OCI-LY1 (cell line): ENCODE measurements around the gene GNA14.

ENCODE experiments used
- H2AFZ ChIP-seq: fragments of 200-600 bp; sonication (generic), shearing (Covaris generic); 2 replicates; pipeline ENCODE4 v1.6.0; 2014; ENCODE audit warnings: antibody characterized with exemption, mild to moderate bottlenecking, low read length
- H3F3A ChIP-seq: fragments of 200-600 bp; sonication (generic), shearing (Covaris generic); 2 replicates; pipeline ENCODE4 v1.6.0; 2014; ENCODE audit warnings: mild to moderate bottlenecking, antibody characterized with exemption, low read length, moderate library complexity; ENCODE audit not compliant: insufficient read depth
- H3K27ac ChIP-seq: fragments of 200-600 bp; sonication (generic); 2 replicates; pipeline ENCODE4 v1.5.1; 2014; ENCODE audit warnings: low read length, mixed run types, mild to moderate bottlenecking, low read depth; ENCODE audit not compliant: poor library complexity, severe bottlenecking
- H3K27me3 ChIP-seq: fragments of 200-600 bp; sonication (generic); 2 replicates; pipeline ENCODE4 v1.6.0; 2014; ENCODE audit warnings: antibody characterized with exemption, mild to moderate bottlenecking, low read length, moderate library complexity; ENCODE audit not compliant: insufficient read depth
- H3K36me3 ChIP-seq: fragments of 200-600 bp; sonication (generic); 2 replicates; pipeline ENCODE4 v1.6.1; 2014; ENCODE audit warnings: mild to moderate bottlenecking, antibody characterized with exemption, low read length, moderate library complexity, mixed read lengths; ENCODE audit not compliant: insufficient read depth
- H3K4me1 ChIP-seq: fragments of 200-600 bp; sonication (generic); 2 replicates; pipeline ENCODE4 v1.5.1; 2014; ENCODE audit warnings: mild to moderate bottlenecking, low read length, moderate library complexity; ENCODE audit not compliant: insufficient read depth, severe bottlenecking
- H3K4me2 ChIP-seq: fragments of 200-600 bp; sonication (generic), shearing (Covaris generic); 2 replicates; pipeline ENCODE4 v1.6.1; 2014; ENCODE audit warnings: low read length
- H3K4me3 ChIP-seq: fragments of 200-600 bp; sonication (generic); 2 replicates; pipeline ENCODE4 v1.5.1; 2014; ENCODE audit warnings: low read length, low read depth, mild to moderate bottlenecking, mixed read lengths; ENCODE audit not compliant: poor library complexity, severe bottlenecking
- H3K79me2 ChIP-seq: fragments of 200-600 bp; shearing (Covaris generic); 2 replicates; pipeline ENCODE4 v1.6.1; 2016; ENCODE audit warnings: mixed run types, low read length, mixed read lengths; ENCODE audit not compliant: insufficient read depth
- H3K9ac ChIP-seq: fragments of 200-600 bp; sonication (generic), shearing (Covaris generic); 2 replicates; pipeline ENCODE4 v1.6.1; 2014; ENCODE audit warnings: mild to moderate bottlenecking, low read length, mixed read lengths
- H3K9me2 ChIP-seq: fragments of 200-600 bp; sonication (generic), shearing (Covaris generic); 2 replicates; pipeline ENCODE4 v1.6.1; 2014; ENCODE audit warnings: low read depth, mild to moderate bottlenecking, low read length, mixed read lengths
- H3K9me3 ChIP-seq: fragments of 200-600 bp; shearing (Covaris generic); 2 replicates; pipeline ENCODE4 v1.6.1; 2014; ENCODE audit warnings: low read length, mixed read lengths
- H4K20me1 ChIP-seq: fragments of 200-600 bp; sonication (generic), shearing (Covaris generic); 2 replicates; pipeline ENCODE4 v1.6.0; 2016; ENCODE audit warnings: mild to moderate bottlenecking, low read length; ENCODE audit not compliant: insufficient read depth
- EZH2 ChIP-seq: fragments of 200-600 bp; sonication (generic), shearing (Covaris generic); IDR thresholded peaks from 2 replicates; pipeline ENCODE4 v1.8.0; 2017; ENCODE audit warnings: borderline replicate concordance, mixed run types, mild to moderate bottlenecking, antibody characterized with exemption, low read length, moderate library complexity, mixed read lengths
- TF ChIP-seq, protein P1 (sequence below): fragments of 200-600 bp; sonication (generic), shearing (Covaris generic); IDR thresholded peaks from 2 replicates; pipeline ENCODE4 v1.5.1; 2017; ENCODE audit warnings: mild to moderate bottlenecking, antibody characterized with exemption, low read length, moderate library complexity, mixed read lengths

The GNA14 gene

DNA sequence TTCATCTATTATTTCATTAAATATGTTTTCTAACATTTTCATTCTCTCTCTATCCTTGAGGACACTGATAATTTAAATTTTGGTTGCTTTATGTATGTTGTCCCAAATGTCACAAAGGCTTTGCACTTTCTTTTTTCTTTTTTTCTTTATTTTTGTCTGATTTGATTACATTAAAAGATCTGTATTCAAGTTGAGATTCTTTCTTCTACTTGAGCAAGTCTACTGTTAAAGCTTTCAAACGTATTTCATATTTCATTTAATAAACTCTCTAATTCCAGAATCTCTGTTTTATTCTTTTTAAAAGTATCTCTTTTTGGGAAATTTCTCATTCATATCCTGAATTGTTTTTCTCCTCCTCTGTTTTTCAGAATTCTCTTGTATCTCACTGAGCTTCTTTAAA lies 106.5 kb downstream of the GNA14 start:
- H3K27me3 ChIP-seq: no peaks in the 10 kb centered on the region
- TF ChIP-seq, protein P1, sequence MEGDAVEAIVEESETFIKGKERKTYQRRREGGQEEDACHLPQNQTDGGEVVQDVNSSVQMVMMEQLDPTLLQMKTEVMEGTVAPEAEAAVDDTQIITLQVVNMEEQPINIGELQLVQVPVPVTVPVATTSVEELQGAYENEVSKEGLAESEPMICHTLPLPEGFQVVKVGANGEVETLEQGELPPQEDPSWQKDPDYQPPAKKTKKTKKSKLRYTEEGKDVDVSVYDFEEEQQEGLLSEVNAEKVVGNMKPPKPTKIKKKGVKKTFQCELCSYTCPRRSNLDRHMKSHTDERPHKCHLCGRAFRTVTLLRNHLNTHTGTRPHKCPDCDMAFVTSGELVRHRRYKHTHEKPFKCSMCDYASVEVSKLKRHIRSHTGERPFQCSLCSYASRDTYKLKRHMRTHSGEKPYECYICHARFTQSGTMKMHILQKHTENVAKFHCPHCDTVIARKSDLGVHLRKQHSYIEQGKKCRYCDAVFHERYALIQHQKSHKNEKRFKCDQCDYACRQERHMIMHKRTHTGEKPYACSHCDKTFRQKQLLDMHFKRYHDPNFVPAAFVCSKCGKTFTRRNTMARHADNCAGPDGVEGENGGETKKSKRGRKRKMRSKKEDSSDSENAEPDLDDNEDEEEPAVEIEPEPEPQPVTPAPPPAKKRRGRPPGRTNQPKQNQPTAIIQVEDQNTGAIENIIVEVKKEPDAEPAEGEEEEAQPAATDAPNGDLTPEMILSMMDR: no peak
- TF ChIP-seq EZH2: no peak

DNA sequence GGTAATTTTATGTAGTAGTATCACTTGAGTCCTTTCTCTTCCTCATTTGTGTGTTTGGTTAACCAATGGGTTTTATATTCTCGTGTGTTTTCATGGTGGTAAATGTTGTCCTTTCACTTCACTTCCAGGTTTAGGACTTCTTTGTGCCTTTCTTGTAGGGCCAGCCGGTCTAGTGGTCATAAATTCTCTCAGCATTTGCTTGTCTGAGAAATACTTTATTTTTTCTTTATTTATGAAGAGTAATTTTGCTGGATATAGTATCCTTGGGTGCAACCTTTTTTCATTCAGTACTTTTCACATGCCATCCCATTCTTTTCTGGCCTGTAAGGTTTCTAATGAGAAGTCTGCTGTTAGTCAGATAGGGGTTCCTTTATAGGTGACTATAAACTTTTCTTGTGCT lies 107.1 kb downstream of the GNA14 start:
- 0 out of 2 replicates have a peak, but pooled peaks cover 3% of the 10 kb centered on the region for H3K9me3 ChIP-seq
- H3K4me1 ChIP-seq: no peaks in the 10 kb centered on the region
- no peaks in the 10 kb centered on the region for H4K20me1 ChIP-seq
- TF ChIP-seq, protein P1: no peak
- TF ChIP-seq EZH2: no peak
- no peaks in the 10 kb centered on the region for H3F3A ChIP-seq
- H3K4me3 ChIP-seq: no peak overlapping the region
- H3K27me3 ChIP-seq: no peaks in the 10 kb centered on the region
- H3K9me2 ChIP-seq: no peaks in the 10 kb centered on the region
- no peaks in the 10 kb centered on the region for H3K79me2 ChIP-seq
- H3K27ac ChIP-seq: no peak overlapping the region
- no peak overlapping the region for H3K9ac ChIP-seq
- no peaks in the 10 kb centered on the region for H3K36me3 ChIP-seq
- H3K4me2 ChIP-seq: no peak overlapping the region
- H2AFZ ChIP-seq: no peak overlapping the region

More for the DNA sequence above, 106.5 kb downstream of the GNA14 start:
- Histone ChIP-seq H3K4me1 (no peaks in the 10 kb centered on the region), H3F3A (no peaks in the 10 kb centered on the region), H3K9me3 (0 out of 2 replicates have a peak, but pooled peaks cover 3% of the 10 kb centered on the region), H3K4me2 (no peak overlapping the region), H3K27ac (no peak overlapping the region), H3K36me3 (no peaks in the 10 kb centered on the region), H2AFZ (no peak overlapping the region), H3K4me3 (no peak overlapping the region), H4K20me1 (no peaks in the 10 kb centered on the region), H3K79me2 (no peaks in the 10 kb centered on the region), H3K9me2 (no peaks in the 10 kb centered on the region), H3K9ac (no peak overlapping the region)

DNA sequence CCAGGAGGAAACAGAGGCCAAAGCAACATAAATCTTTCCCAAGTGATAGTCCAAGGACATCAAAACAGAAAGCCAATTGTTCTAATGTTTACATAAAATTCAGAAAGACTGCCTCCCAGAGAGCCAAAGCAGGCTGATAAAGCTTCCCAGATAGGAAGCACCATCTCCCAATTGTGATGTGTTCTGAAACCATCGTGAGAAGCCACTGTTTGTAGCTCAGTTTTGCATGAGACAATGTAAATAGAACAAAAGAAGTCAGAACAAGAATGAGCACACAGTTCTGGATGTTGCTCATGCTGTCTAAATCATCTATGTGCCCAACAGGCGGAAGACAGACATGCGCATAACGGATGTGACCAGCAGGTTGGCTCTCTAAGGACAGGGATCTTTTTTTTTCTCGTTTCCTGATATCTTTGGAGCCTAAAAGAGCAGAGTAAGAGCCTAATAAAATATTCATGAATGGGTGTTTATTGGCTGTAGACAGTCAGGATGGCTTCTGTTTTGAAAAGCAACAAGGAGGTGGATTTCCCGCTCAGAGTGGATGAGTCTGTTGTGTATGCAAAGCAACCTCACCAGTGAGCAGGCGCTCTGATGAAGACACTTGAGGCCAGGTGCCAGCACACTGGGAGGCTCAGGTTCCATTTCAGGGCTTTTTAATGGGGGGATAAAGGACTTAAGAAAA lies 113.6 kb downstream of the GNA14 start:
- Histone ChIP-seq H3K9me2 (no peaks in the 10 kb centered on the region), H3K4me3 (no peak overlapping the region), H3K9ac (no peak overlapping the region), H2AFZ (no peak overlapping the region), H3F3A (no peaks in the 10 kb centered on the region), H3K4me1 (no peaks in the 10 kb centered on the region), H4K20me1 (no peaks in the 10 kb centered on the region), H3K27me3 (no peaks in the 10 kb centered on the region), H3K4me2 (no peak overlapping the region), H3K27ac (no peak overlapping the region), H3K9me3 (no peaks in the 10 kb centered on the region), H3K79me2 (no peaks in the 10 kb centered on the region), H3K36me3 (no peaks in the 10 kb centered on the region)
- no peak for TF ChIP-seq EZH2
- TF ChIP-seq, protein P1: no peak
